ENCODE results near the gene SDR42E1.

- TF ChIP-seq POLR2AphosphoS5 (IDR thresholded peaks at IDR 0.05) (no peak), CTCF (IDR thresholded peaks at IDR 0.05) (no peak), POLR2A (IDR thresholded peaks at IDR 0.05) (no peak), EP300 (IDR thresholded peaks at IDR 0.05) (no peak)
Measured at GRCh38 chr16:81975637-81976036, 35.6 kb downstream of the SDR42E1 start.
